HG03354 (cell line): ENCODE measurements around the gene RAB4B.
"Not testable (repeated sequence)": the region's sequence is repeated elsewhere in the genome, so short reads cannot be mapped to it uniquely, and the experiment has no call there.

Source experiments
- ATAC-seq: cut with Tn5 transposase; IDR thresholded peaks from one replicate; pipeline ENCODE4 v1.9.1; 2021; ENCODE audit warnings: mild to moderate bottlenecking; ENCODE audit not compliant: unreplicated experiment, poor library complexity, severe bottlenecking

The RAB4B gene

GRCh38 chr19:40813182-40813581 is 35.1 kb downstream of the RAB4B start:
- ATAC-seq = no peak

- ATAC-seq = no peak
Measured at GRCh38 chr19:40815223-40815622, 37.2 kb downstream of the RAB4B start.

- peak; percentile 51 for ATAC-seq
Measured at GRCh38 chr19:40818480-40819399, 40.7 kb downstream of the RAB4B start.

GRCh38 chr19:40819479-40820234 is 41.6 kb downstream of the RAB4B start:
- not testable (repeated sequence) for ATAC-seq

GRCh38 chr19:40822161-40822560 is 44.1 kb downstream of the RAB4B start:
- no peak for ATAC-seq

- not testable (repeated sequence) for ATAC-seq
Measured at GRCh38 chr19:40822704-40823553, 44.9 kb downstream of the RAB4B start.

- not testable (repeated sequence) for ATAC-seq
Measured at GRCh38 chr19:40824916-40825315, 46.9 kb downstream of the RAB4B start.

- ATAC-seq = not testable (repeated sequence)
Measured at GRCh38 chr19:40825460-40826095, 47.5 kb downstream of the RAB4B start.

GRCh38 chr19:40826312-40826698 is 48.3 kb downstream of the RAB4B start:
- not testable (repeated sequence) for ATAC-seq

GRCh38 chr19:40826699-40827385 is 48.8 kb downstream of the RAB4B start:
- ATAC-seq = not testable (repeated sequence)

- no peak for ATAC-seq
Measured at GRCh38 chr19:40827386-40828247, 49.6 kb downstream of the RAB4B start.

- ATAC-seq = no peak
Measured at GRCh38 chr19:40829205-40829604, 51.2 kb downstream of the RAB4B start.

GRCh38 chr19:40830741-40831140 is 52.7 kb downstream of the RAB4B start:
- not testable (repeated sequence) for ATAC-seq

- no peak for ATAC-seq
Measured at GRCh38 chr19:40831502-40832430, 53.7 kb downstream of the RAB4B start.

- not testable (repeated sequence) for ATAC-seq
Measured at GRCh38 chr19:40832431-40832790, 54.4 kb downstream of the RAB4B start.

GRCh38 chr19:40833728-40834533 is 55.9 kb downstream of the RAB4B start:
- ATAC-seq = not testable (repeated sequence)
